Measurements from ENCODE around the gene OAS1.
A peak's percentile ranks its signal among the peaks of the same experiment; 100 is the strongest.

The OAS1 gene

DNA sequence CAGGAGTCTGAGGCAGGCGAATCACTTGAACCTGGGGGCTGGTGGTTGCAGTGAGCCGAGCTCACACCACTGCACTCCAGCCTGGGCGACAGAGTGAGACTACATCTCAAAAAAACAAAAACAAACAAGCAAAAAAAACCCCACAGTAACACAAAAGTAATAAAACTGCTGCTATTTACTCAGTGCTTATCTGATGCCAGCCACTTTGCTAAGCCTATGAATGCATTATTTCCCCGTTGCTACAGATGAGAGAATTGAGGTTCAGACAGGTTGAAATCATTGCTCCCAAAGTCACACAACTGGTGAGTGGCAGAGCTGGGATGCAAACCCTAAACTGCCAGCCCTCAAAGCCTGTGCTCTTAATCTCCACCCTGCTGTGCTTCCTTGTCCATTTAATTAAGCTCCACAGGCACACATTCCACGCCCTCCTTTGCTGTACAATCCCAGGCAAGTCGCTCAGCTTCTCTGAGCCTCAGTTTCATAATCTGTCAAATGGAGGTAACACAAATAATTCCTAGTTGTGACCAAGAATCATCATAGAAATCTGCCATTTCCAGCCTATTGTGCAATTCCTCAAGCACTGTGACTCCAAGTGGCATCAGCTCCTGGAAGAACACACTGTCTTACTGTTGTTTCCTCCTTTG lies 25.8 kb downstream of the OAS1 start:
- ChIA-PET CTCF (no interaction called here), POLR2A (no interaction called here)
- no peak for DNase-seq (ENCODE audit: extremely low spot score)
- TF ChIP-seq NFRKB (IDR thresholded peaks at IDR 0.05), result no peak
- no peak for TF ChIP-seq LEF1 (IDR thresholded peaks at IDR 0.05; ENCODE audit: borderline replicate concordance)
- no peak for TF ChIP-seq CTBP1 (IDR thresholded peaks at IDR 0.05; ENCODE audit: borderline replicate concordance)
- no peak for TF ChIP-seq SP1 (IDR thresholded peaks at IDR 0.05)
- TF ChIP-seq FOXK2 (IDR thresholded peaks at IDR 0.05), result no peak
- TF ChIP-seq PKNOX1 (IDR thresholded peaks at IDR 0.05), result no peak
- TF ChIP-seq SUZ12 (IDR thresholded peaks at IDR 0.05), result no peak
- TF ChIP-seq BHLHE40 (IDR thresholded peaks at IDR 0.05; ENCODE audit: borderline replicate concordance), result no peak
- TF ChIP-seq TARDBP (IDR thresholded peaks at IDR 0.05), result no peak
- no peak for TF ChIP-seq FOXM1 (IDR thresholded peaks at IDR 0.05; ENCODE audit: borderline replicate concordance)

- POLR2A ChIA-PET, result no interaction called here
- no peak for DNase-seq (ENCODE audit: extremely low spot score)
- CTCF ChIA-PET, result no interaction called here
- TF ChIP-seq SUZ12 (IDR thresholded peaks at IDR 0.05), result no peak
- no peak for TF ChIP-seq LEF1 (IDR thresholded peaks at IDR 0.05; ENCODE audit: borderline replicate concordance)
- TF ChIP-seq FOXK2 (IDR thresholded peaks at IDR 0.05), result no peak
- no peak for TF ChIP-seq CTBP1 (IDR thresholded peaks at IDR 0.05; ENCODE audit: borderline replicate concordance)
- no peak for TF ChIP-seq BHLHE40 (IDR thresholded peaks at IDR 0.05; ENCODE audit: borderline replicate concordance)
- TF ChIP-seq L3MBTL2 (conservative IDR thresholded peaks at IDR 0.05), result no peak
- TF ChIP-seq PKNOX1 (IDR thresholded peaks at IDR 0.05), result no peak
- TF ChIP-seq ARNT (IDR thresholded peaks at IDR 0.05), result no peak
- no peak for TF ChIP-seq SP1 (IDR thresholded peaks at IDR 0.05)
Measured at GRCh38 chr12:112933129-112933505, 26.4 kb downstream of the OAS1 start.

- POLR2A ChIA-PET, result no interaction called here
- no peak for TF ChIP-seq TARDBP (IDR thresholded peaks at IDR 0.05)
- TF ChIP-seq NFRKB (IDR thresholded peaks at IDR 0.05), result no peak
- no peak for TF ChIP-seq FOXM1 (IDR thresholded peaks at IDR 0.05; ENCODE audit: borderline replicate concordance)
- TF ChIP-seq BHLHE40 (IDR thresholded peaks at IDR 0.05; ENCODE audit: borderline replicate concordance), result no peak
- TF ChIP-seq FOXK2 (IDR thresholded peaks at IDR 0.05), result no peak
- TF ChIP-seq LEF1 (IDR thresholded peaks at IDR 0.05; ENCODE audit: borderline replicate concordance), result no peak
- TF ChIP-seq L3MBTL2 (conservative IDR thresholded peaks at IDR 0.05), result no peak
- no peak for TF ChIP-seq PKNOX1 (IDR thresholded peaks at IDR 0.05)
- TF ChIP-seq FOXA1 (IDR thresholded peaks at IDR 0.05), result no peak
- no peak for TF ChIP-seq ELF4 (IDR thresholded peaks at IDR 0.05)
- no peak for TF ChIP-seq HDGF (IDR thresholded peaks at IDR 0.05; ENCODE audit: borderline replicate concordance)
- TF ChIP-seq SUZ12 (IDR thresholded peaks at IDR 0.05), result no peak
- CTCF ChIA-PET, result no interaction called here
- no peak for DNase-seq (ENCODE audit: extremely low spot score)
Measured at GRCh38 chr12:112936264-112936663, 29.5 kb downstream of the OAS1 start.

DNA sequence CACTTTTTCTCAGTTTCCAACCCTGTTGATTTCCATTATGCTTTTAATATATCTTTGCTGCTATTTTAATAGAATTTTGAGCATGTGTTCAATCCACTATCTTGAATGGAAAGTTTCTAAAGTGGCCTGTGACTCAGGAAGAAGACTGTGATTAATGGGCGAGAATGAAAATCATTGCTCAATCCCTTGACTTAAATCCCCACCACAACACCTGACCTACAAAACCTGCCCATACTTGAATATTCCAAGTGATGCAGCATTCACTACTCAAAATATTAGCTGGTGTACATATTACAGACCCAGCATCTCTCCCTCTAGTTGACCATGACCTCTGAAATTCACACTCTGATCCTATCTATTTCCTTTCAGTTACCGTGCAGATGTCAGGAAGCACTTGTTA lies 30.2 kb downstream of the OAS1 start:
- TF ChIP-seq FOXA1 (IDR thresholded peaks at IDR 0.05) (no peak), PKNOX1 (IDR thresholded peaks at IDR 0.05) (no peak), L3MBTL2 (conservative IDR thresholded peaks at IDR 0.05) (no peak), ZNF384 (IDR thresholded peaks at IDR 0.05) (no peak), SUZ12 (IDR thresholded peaks at IDR 0.05) (no peak), HDGF (IDR thresholded peaks at IDR 0.05; ENCODE audit: borderline replicate concordance) (no peak), BHLHE40 (IDR thresholded peaks at IDR 0.05; ENCODE audit: borderline replicate concordance) (no peak), NFRKB (IDR thresholded peaks at IDR 0.05) (no peak), SP1 (IDR thresholded peaks at IDR 0.05) (no peak), ARNT (IDR thresholded peaks at IDR 0.05) (no peak), ELF4 (IDR thresholded peaks at IDR 0.05) (no peak), CTBP1 (IDR thresholded peaks at IDR 0.05; ENCODE audit: borderline replicate concordance) (no peak), TARDBP (IDR thresholded peaks at IDR 0.05) (no peak), FOXK2 (IDR thresholded peaks at IDR 0.05) (no peak), FOXM1 (IDR thresholded peaks at IDR 0.05; ENCODE audit: borderline replicate concordance) (no peak), LEF1 (IDR thresholded peaks at IDR 0.05; ENCODE audit: borderline replicate concordance) (no peak)
- POLR2A ChIA-PET, result no interaction called here
- DNase-seq (ENCODE audit: extremely low spot score), result no peak
- CTCF ChIA-PET, result no interaction called here

DNA sequence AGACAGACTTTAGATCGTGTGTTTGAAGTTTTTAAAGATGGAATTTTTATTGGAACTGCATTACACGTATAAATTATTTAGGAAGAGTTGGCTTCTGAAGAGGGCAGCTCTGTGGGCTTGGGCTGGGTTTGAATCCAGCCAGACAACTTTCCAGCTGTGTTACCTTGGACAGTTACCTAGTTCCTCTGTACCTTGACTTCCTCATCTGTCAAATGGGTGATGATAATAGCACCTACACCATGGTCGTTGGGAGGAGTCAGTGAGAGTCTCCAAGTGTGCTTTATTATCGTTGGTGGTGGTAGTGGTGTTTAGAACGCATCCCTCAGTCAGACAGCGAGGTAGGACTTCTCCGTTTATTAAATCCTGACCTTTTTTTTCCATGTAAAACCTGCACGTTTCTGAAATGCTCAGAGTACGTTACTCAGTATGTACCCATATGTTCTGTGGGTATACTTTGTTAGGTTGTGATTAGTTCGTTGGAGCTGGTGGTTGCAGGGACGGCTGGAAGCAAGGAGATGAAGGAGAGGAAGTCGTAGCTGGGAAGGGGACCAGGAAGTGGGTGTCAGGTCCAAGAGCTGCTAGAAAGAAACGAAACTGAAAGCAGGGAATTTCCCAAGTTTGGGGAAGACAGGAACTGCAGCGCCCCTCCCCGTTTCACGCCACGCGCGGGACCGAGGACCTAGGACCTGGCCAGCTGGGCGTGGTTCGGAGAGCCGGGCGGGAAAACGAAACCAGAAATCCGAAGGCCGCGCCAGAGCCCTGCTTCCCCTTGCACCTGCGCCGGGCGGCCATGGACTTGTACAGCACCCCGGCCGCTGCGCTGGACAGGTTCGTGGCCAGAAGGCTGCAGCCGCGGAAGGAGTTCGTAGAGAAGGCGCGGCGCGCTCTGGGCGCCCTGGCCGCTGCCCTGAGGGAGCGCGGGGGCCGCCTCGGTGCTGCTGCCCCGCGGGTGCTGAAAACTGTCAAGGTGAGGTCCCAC lies 31.3 kb downstream of the OAS1 start, which contains the start of gene OAS3:
OAS3 (plus strand) TSS at position 734 of the 979 bp plus-strand sequence; CDS start at position 791, 57 bp downstream.
- DNase-seq (ENCODE audit: extremely low spot score), result peak; percentile 31
- CTCF ChIA-PET, result interaction anchor here (0.7 kb wide), 1 partner anchor 23 kb away, joined by 3 read pairs; no protein-coding TSS in a partner anchor
- POLR2A ChIA-PET, result interaction anchor here (1.1 kb wide), 1 partner anchor 13 kb away, joined by 4 read pairs; no protein-coding TSS in a partner anchor
- TF ChIP-seq TARDBP (IDR thresholded peaks at IDR 0.05), result no peak
- TF ChIP-seq CTBP1 (IDR thresholded peaks at IDR 0.05; ENCODE audit: borderline replicate concordance), result no peak
- no peak for TF ChIP-seq FOXA1 (IDR thresholded peaks at IDR 0.05)
- TF ChIP-seq ELF4 (IDR thresholded peaks at IDR 0.05), result no peak
- TF ChIP-seq LEF1 (IDR thresholded peaks at IDR 0.05; ENCODE audit: borderline replicate concordance), result no peak
- no peak for TF ChIP-seq L3MBTL2 (conservative IDR thresholded peaks at IDR 0.05)
- TF ChIP-seq BHLHE40 (IDR thresholded peaks at IDR 0.05; ENCODE audit: borderline replicate concordance), result no peak
- TF ChIP-seq SP1 (IDR thresholded peaks at IDR 0.05), result no peak
- no peak for TF ChIP-seq NFRKB (IDR thresholded peaks at IDR 0.05)
- no peak for TF ChIP-seq ARNT (IDR thresholded peaks at IDR 0.05)
- no peak for TF ChIP-seq HDGF (IDR thresholded peaks at IDR 0.05; ENCODE audit: borderline replicate concordance)
- TF ChIP-seq ZNF384 (IDR thresholded peaks at IDR 0.05), result no peak
- no peak for TF ChIP-seq FOXK2 (IDR thresholded peaks at IDR 0.05)
- TF ChIP-seq FOXM1 (IDR thresholded peaks at IDR 0.05; ENCODE audit: borderline replicate concordance), result no peak
- TF ChIP-seq SUZ12 (IDR thresholded peaks at IDR 0.05), result no peak
- TF ChIP-seq PKNOX1 (IDR thresholded peaks at IDR 0.05), result no peak

Measured in HEK293T (cell line).